GM18951 (cell line): ENCODE results near the gene FER.

Source experiments
- POLR2A ChIP-seq: IDR thresholded peaks from 4 replicates; pipeline ENCODE4 v1.6.1; 2011; ENCODE audit warnings: mild to moderate bottlenecking; ENCODE audit not compliant: insufficient read length, insufficient read depth; ENCODE audit errors: extremely low read depth
- in situ Hi-C: fragments of 300-500 bp; cut with MboI; formaldehyde crosslinking; loops from one replicate; pipeline ENCODE4 v1.12.0; 2022; ENCODE audit warnings: low sequenced_read_pairs, mixed read lengths, inconsistent platforms; ENCODE audit not compliant: unreplicated experiment

Gene FER

DNA sequence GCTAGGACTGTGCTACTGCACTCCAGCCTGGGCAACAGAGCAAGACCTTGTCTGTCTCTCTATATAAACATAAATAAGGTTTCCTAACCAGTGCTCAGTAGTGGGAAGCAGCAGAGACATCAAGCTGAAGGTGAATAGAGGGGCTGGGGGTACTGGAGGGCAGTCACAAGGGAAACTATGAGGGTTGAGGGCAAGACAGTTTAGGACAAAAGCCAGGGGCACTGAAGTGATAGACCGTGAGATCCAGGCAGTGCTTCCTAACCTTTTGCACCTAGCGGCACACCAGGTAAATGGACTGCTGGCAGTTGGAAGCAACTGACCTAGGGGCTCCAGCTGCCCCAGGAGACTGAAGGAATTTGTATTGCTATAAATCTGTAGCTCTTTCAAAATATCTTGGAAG is 483.6 kb downstream of the FER start:
- in situ Hi-C loops: no loop called here

DNA sequence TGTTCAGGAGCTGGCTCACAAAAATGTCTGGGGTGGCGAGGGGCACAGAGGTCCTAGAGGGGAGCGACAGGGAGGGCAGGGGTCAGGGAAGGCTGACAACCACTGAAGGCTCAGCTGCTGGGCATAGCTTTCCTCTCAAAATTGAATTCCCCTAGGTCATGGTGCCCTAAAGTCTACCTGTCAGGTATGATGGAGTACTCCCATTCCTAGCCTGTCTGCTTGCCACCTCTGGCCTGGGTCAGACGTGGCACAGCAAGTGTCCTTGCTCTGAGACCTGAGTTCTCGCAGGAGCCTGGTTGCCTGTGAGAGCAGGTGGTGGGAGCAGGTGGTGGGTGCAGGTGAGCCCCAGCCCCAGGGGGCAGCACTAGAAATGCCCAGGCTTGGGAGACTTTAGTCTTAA is 486.7 kb downstream of the FER start:
- no peak for TF ChIP-seq POLR2A
- in situ Hi-C loops: no loop called here

More for the DNA sequence above, 483.6 kb downstream of the FER start:
- no peak for TF ChIP-seq POLR2A

DNA sequence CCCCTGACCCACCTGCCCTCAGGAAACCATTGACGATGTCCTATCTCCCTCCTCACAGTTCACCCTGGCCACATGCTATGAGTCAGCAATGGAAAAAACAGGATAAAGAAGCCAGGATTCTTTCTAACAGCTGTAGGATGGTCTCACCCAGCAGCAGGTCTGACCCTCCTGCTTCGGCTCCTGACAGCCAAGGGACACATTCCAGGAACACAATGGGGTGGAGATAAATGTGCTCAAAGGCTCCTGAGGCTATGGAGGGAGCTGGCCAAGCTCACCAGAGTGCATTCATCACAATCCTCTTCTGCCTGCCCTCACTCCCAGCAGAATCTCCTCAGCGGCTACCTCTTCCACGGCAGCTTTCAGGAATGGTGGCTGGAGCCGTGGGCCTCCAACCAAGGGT is 491.8 kb downstream of the FER start:
- in situ Hi-C loops: no loop called here
- TF ChIP-seq POLR2A: no peak

DNA sequence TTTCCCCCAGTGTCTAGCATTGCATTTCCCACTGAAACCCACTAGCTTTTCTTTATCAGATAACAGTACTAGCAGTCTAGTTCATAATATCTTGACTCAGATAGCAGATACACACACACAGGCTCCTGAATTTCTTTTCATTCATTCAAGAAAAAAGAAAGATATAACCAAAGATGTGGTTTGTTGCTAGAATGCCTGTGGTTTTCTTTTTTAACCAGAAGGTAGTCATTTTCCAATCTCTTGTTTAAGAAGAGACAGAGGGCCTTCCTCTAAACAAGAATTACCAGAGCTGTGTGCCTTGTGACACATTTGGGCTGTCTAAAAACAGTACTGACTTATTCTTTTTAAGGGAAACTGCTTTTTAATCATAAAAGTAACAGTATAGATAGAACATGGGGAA is 494.8 kb downstream of the FER start:
- in situ Hi-C loops: no loop called here
- TF ChIP-seq POLR2A: no peak

DNA sequence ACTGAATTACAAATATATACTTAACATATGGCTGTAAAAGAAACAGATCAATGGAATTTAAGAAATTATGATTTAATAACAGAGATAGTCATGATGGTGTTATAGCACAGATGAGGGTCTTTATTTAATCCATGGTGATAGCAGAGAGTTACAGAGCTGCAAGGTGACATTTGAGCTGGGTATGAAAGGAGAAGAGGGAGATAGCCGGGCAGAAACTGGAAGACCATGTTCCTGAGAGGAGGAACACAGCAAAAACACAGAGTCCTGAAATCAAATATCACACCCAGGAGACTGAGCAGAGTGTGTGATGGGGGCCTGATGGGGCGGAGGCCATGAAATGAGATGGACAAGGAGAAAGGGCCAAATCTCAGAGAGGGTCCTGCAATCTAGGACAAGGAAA is 498.7 kb downstream of the FER start:
- TF ChIP-seq POLR2A: no peak
- in situ Hi-C loops: no loop called here
